Left kidney (tissue), 2 donors: Measurements from ENCODE around the gene CTBP2. TPM values are rescaled to one million over a fixed set of nuclear protein-coding genes. Genes with fewer than 3 reads are reported as not detected.
"Not testable (repeated sequence)": the region's sequence is repeated elsewhere in the genome, so short reads cannot be mapped to it uniquely, and the experiment has no call there.

Experiments used
- DNase-seq: peaks from one replicate; pipeline ENCODE4 v3.0.0-alpha.2; 2013
- polyA plus RNA-seq: library from polyadenylated mRNA; unstranded; fragments of 120-200 nt; gene quantifications from one replicate; pipeline ENCODE4 v1.2.1, GENCODE V29; 2013; ENCODE audit not compliant: insufficient read length

CTBP2 gene
- polyA plus RNA-seq, 1 donor = 83.5 TPM

- no peak for DNase-seq
These were observed 27.2 kb upstream of the CTBP2 start for GRCh38 chr10:125187238-125188194.

GRCh38 chr10:125186431-125187170 lies 26.2 kb upstream of the CTBP2 start:
- no peak for DNase-seq

- DNase-seq = not testable (repeated sequence)
These were observed 18.7 kb upstream of the CTBP2 start for GRCh38 chr10:125179107-125179506.

- no peak for DNase-seq
These were observed 17.6 kb upstream of the CTBP2 start for GRCh38 chr10:125177641-125178640.

GRCh38 chr10:125175807-125176206 lies 15.4 kb upstream of the CTBP2 start:
- no peak for DNase-seq

GRCh38 chr10:125174360-125174759 lies 14.0 kb upstream of the CTBP2 start:
- no peak for DNase-seq

- no peak for DNase-seq
These were observed 12.3 kb upstream of the CTBP2 start for GRCh38 chr10:125172694-125173093.

GRCh38 chr10:125171402-125172306 lies 11.3 kb upstream of the CTBP2 start:
- no peak for DNase-seq

GRCh38 chr10:125169915-125170314 lies 9.6 kb upstream of the CTBP2 start:
- DNase-seq = no peak

GRCh38 chr10:125169279-125169678 lies 8.9 kb upstream of the CTBP2 start:
- no peak for DNase-seq

GRCh38 chr10:125166658-125167057 lies 6.3 kb upstream of the CTBP2 start:
- no peak for DNase-seq

GRCh38 chr10:125165584-125166573 lies 5.5 kb upstream of the CTBP2 start:
- no peak for DNase-seq

- no peak for DNase-seq
These were observed 4.1 kb upstream of the CTBP2 start for GRCh38 chr10:125164421-125164820.

GRCh38 chr10:125163803-125164202 lies 3.4 kb upstream of the CTBP2 start:
- DNase-seq = no peak

GRCh38 chr10:125163312-125163711 lies 2.9 kb upstream of the CTBP2 start:
- DNase-seq = not testable (repeated sequence)

GRCh38 chr10:125162120-125162931 lies 2.0 kb upstream of the CTBP2 start:
- no peak for DNase-seq

GRCh38 chr10:125161707-125162119 lies 1.4 kb upstream of the CTBP2 start:
- DNase-seq = no peak
